Naive thymus-derived CD8-positive, alpha-beta T cell (primary cell): ENCODE data around the gene UGT2B11. TPM values are rescaled to one million over a fixed set of nuclear protein-coding genes. Genes with fewer than 3 reads are reported as not detected.

Experiments
- ATAC-seq, 2 donors: fragments of 150-1000 bp; cut with Tn5 transposase in 1 of 2; sonication (Bioruptor Pico), chemical (Tn5 transposase) in 1 of 2; 1 replicate in 1 of 2; 2 replicates in 1 of 2; pipeline ENCODE4 v1.10.0; 2021; ENCODE audit warnings: mild to moderate bottlenecking in 2 of 2, moderate library complexity in 2 of 2
- POLR2A ChIA-PET: fragments of 350-600 bp; sonication (Branson Sonifier 250); formaldehyde crosslinking; loops from one replicate; lab custom pipeline; 2021; ENCODE audit warnings: antibody characterized with exemption; lab: Charles Lee
- DNase-seq, 10 donors: peaks; one replicate each; pipeline versions ENCODE4 v3.0.0 to v3.0.0-alpha.2; 2020 to 2022
- H3K27ac Mint-ChIP-seq, 10 donors: one replicate each; pipeline ENCODE4 v1.8.0; 2020 to 2022; ENCODE audit warnings: mild to moderate bottlenecking in 10 of 10, mixed read lengths in 10 of 10, moderate library complexity in 4 of 10, inconsistent platforms in 1 of 10
- H3K27me3 Mint-ChIP-seq, 5 donors: one replicate each; pipeline ENCODE4 v1.8.0; 2021 to 2022; ENCODE audit warnings: mixed read lengths in 5 of 5
- H3K36me3 Mint-ChIP-seq, 3 donors: one replicate each; pipeline ENCODE4 v1.8.0; 2020 to 2022; ENCODE audit warnings: mixed read lengths in 3 of 3, mild to moderate bottlenecking in 2 of 3, inconsistent platforms in 1 of 3
- H3K4me1 Mint-ChIP-seq, 4 donors: one replicate each; pipeline ENCODE4 v1.8.0; 2021 to 2022; ENCODE audit warnings: mixed read lengths in 4 of 4
- H3K4me3 Mint-ChIP-seq, 10 donors: one replicate each; pipeline ENCODE4 v1.8.0; 2020 to 2022; ENCODE audit warnings: mild to moderate bottlenecking in 10 of 10, mixed read lengths in 10 of 10, moderate library complexity in 6 of 10, inconsistent platforms in 1 of 10
- H3K9me3 Mint-ChIP-seq, 9 donors: one replicate each; pipeline ENCODE4 v1.8.0; 2020 to 2022; ENCODE audit warnings: mixed read lengths in 9 of 9, mild to moderate bottlenecking in 3 of 9, inconsistent platforms in 1 of 9, moderate library complexity in 1 of 9
- polyA plus RNA-seq, 3 donors: library from polyadenylated mRNA; unstranded; fragments of 300-500 nt; fragmentation: Illumina TruSeq; gene quantifications; one replicate each; pipeline ENCODE4 v1.2.3, GENCODE V29; 2021
- total RNA-seq, 8 experiments: library from RNA in 2 of 8; stranded (reverse) in 2 of 8; gene quantifications; one replicate each; pipeline ENCODE4 v1.2.3 and lab custom pipeline; 2021 to 2026

UGT2B11 gene
- total and polyA plus RNA-seq, 5 experiments from 2014 or later = not detected

- POLR2A ChIA-PET = no interaction called here
- ATAC-seq (no peak), DNase-seq (no peak)
- H3K4me1 Mint-ChIP-seq = no peaks in the 10 kb centered on the region
- no peaks in the 10 kb centered on the region for H3K36me3 Mint-ChIP-seq
- H3K27me3 Mint-ChIP-seq = no peaks in the 10 kb centered on the region
- H3K9me3 Mint-ChIP-seq = no peaks in the 10 kb centered on the region
- H3K27ac Mint-ChIP-seq = no peak overlapping the region
- no peak overlapping the region for H3K4me3 Mint-ChIP-seq
Observed at GRCh38 chr4:69156913-69157312, 57.6 kb downstream of the UGT2B11 start.

- H3K9me3 Mint-ChIP-seq = no peaks in the 10 kb centered on the region
- no peak overlapping the region for H3K4me3 Mint-ChIP-seq
- H3K27me3 Mint-ChIP-seq = no peaks in the 10 kb centered on the region
- no peak overlapping the region for H3K27ac Mint-ChIP-seq
- no peak for DNase-seq
- no peaks in the 10 kb centered on the region for H3K4me1 Mint-ChIP-seq
- POLR2A ChIA-PET = no interaction called here
- ATAC-seq = no peak
- no peaks in the 10 kb centered on the region for H3K36me3 Mint-ChIP-seq
Observed at GRCh38 chr4:69154021-69154420, 60.5 kb downstream of the UGT2B11 start.

Other genes starting within 250 kb of the UGT2B11 start
- gene UGT2B7, start 118.3 kb downstream of the UGT2B11 start, total RNA-seq = not detected
- gene UGT2B7, start 118.3 kb downstream of the UGT2B11 start, polyA plus RNA-seq = not detected
- gene UGT2B28, start 65.7 kb upstream of the UGT2B11 start, total RNA-seq = not detected
- gene UGT2B28, start 65.7 kb upstream of the UGT2B11 start, polyA plus RNA-seq = not detected